SIG-M5 treated with dmso at 0.1 percent for 504 hours (cell line): Measurements from ENCODE around the gene IZUMO4.

Experiments used
- DNase-seq: peaks from one replicate; lab custom pipeline; 2025; ENCODE audit not compliant: unreplicated experiment; lab: John Stamatoyannopoulos, UW

The IZUMO4 gene

GRCh38 chr19:2142173-2142829 lies 45.6 kb downstream of the IZUMO4 start:
- DNase-seq, result no peak

DNA sequence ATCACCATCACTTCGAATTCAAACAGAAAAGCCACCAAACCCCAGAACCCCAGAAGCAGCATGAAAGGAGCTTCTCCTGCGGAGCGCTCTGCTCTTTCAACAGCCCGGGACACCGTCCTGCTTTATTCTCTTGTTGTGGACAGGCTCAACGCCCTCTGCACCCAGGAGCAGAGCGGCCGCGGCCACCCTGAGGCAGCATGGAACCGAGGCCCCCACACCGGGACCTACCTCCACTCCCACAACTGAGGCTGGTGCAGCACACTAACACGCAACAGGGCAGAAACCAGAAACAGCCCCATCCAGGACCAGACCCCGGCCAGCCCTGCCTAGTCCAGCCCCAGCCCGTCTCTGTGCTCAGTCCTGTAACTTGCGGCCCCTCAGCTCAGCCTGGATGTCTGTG lies 47.5 kb downstream of the IZUMO4 start:
- no peak for DNase-seq

DNA sequence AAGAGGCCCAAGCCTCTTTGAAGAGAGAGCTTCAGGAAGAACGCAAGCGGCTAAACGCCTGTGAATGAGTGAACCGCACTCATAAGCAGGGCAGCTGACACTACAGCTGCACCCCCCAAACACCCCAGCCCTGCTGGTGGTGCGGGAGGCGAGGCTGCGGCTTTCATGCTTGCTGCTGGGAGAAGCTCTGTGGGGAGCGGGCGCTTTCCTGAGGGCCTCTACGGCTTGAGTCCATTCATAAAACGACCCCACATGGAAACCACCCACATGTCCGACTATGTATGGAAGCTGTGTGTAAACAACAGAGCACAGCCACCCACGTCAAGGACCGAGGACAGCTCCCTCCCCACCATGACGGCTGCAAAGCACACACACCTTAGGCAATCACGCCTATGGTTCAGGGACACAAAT lies 49.1 kb downstream of the IZUMO4 start:
- DNase-seq, result no peak

- DNase-seq, result peak; percentile 58
These were observed 51.9 kb downstream of the IZUMO4 start for GRCh38 chr19:2148482-2149135.
